T-helper 2 cell treated with Interferon-gamma antibody and Interleukin-4, amounts not matched to agents 5 μg/mL and 100 μg/mL, for 36 hours (primary cell): ENCODE data around the gene PSD2.
"Not testable (repeated sequence)": the region's sequence is repeated elsewhere in the genome, so short reads cannot be mapped to it uniquely, and the experiment has no call there.

Source experiments
- DNase-seq: peaks from one replicate; pipeline ENCODE4 v3.0.0; 2021; ENCODE audit warnings: low spot score
- H3K27ac Mint-ChIP-seq: one replicate; pipeline ENCODE4 v1.8.0; 2021; ENCODE audit warnings: mild to moderate bottlenecking, mixed read lengths
- H3K27me3 Mint-ChIP-seq: one replicate; pipeline ENCODE4 v1.8.0; 2021; ENCODE audit warnings: low read depth, mixed read lengths
- H3K36me3 Mint-ChIP-seq: one replicate; pipeline ENCODE4 v1.8.0; 2021; ENCODE audit warnings: low read depth, mixed read lengths
- H3K4me1 Mint-ChIP-seq: one replicate; pipeline ENCODE4 v1.8.0; 2021; ENCODE audit warnings: low read depth, mixed read lengths
- H3K4me3 Mint-ChIP-seq: one replicate; pipeline ENCODE4 v1.8.0; 2022; ENCODE audit warnings: mild to moderate bottlenecking, moderate library complexity, mixed read lengths
- H3K9me3 Mint-ChIP-seq: one replicate; pipeline ENCODE4 v1.8.0; 2021; ENCODE audit warnings: mixed read lengths

Gene PSD2

DNA sequence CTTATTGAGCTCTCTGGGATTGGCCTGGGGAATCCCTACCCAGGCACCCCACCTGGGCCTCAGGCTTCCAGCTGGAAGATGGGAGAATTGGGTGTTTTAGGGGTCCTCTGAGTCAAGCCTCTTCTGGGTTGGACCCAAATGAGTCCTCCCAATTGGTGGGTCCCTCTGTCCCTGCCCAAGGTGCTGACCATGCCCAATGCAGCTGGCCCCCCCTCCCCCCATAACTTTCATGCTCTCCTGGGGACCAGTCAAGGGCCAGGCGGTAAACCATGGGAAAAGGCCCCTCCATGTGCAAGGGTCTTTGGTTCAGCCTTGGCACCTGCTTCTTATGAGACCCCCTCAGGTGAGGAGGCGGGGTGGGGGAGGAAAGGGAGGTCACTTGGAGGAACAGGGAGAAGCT lies 3.4 kb upstream of the PSD2 start:
- Mint-ChIP-seq H3K4me1 (peaks cover 4% of the 10 kb centered on the region), H3K27ac (no peak overlapping the region), H3K4me3 (no peak overlapping the region), H3K9me3 (no peaks in the 10 kb centered on the region), H3K36me3 (no peaks in the 10 kb centered on the region), H3K27me3 (peaks cover 57% of the 10 kb centered on the region)
- no peak for DNase-seq

DNA sequence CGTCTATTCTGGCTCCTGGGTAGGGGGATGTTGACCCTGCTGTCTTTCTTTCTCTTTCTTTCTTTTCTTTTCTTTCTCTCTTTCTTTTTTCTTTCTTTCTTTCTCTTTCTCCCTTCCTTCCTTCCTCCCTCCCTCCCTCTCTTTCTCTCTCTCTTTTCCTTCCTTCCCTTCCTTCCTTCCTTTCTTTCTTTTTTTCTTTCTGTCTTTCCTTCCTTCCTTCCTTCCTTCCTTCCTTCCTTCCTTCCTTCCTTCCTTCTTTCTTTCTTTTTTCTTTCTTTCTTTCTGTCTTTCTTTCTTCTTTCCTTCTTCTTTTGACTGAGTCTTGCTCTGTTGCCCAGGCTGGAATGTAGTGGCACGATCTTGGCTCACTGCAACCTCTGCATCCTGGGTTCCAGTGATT lies 3.0 kb upstream of the PSD2 start:
- H3K36me3 Mint-ChIP-seq, H3K27ac Mint-ChIP-seq, H3K9me3 Mint-ChIP-seq, DNase-seq, H3K4me1 Mint-ChIP-seq, H3K4me3 Mint-ChIP-seq: not testable (repeated sequence)
- peaks cover 59% of the 10 kb centered on the region for H3K27me3 Mint-ChIP-seq

DNA sequence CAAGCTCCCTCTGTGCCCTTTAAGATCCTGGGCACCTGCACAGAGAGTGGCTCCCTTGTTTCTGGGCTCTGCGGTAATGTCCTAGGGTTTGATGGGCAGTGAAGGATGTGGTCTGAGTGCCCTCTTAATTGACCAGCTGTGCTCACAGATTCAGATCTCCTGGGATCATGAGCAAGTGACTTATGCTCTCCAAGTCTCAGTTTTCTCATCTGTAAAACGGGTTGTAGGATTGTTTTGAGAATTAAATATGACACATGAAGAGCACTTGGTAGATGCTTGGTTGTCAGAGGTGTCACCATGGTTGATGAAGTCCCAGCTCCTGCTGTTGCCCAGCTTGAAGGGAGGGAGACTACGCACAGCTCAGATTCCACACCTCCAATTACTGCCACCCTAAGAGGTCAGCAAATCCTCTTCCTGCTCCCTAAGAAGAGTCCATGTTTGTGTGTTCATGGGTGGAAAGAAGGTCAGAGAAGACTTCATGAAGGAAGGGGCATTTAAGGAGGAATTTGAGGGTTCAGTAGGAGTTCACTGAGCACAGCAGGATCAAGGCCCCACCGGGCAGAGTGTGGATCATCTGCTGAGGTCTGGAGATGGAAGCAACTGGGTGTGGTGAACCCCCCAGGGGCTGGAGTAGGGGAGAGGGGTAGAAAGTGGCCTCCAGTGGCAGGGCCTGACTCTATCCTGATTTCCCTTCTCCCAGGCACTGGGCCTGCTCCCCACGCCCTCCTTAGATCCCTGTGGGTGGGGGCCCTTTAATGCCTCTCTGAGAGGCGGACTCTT lies 1.4 kb upstream of the PSD2 start:
- Mint-ChIP-seq H3K36me3 (no peaks in the 10 kb centered on the region), H3K27ac (no peak overlapping the region), H3K4me3 (no peak overlapping the region), H3K27me3 (peaks cover 69% of the 10 kb centered on the region), H3K4me1 (no peaks in the 10 kb centered on the region), H3K9me3 (no peaks in the 10 kb centered on the region)
- no peak for DNase-seq

DNA sequence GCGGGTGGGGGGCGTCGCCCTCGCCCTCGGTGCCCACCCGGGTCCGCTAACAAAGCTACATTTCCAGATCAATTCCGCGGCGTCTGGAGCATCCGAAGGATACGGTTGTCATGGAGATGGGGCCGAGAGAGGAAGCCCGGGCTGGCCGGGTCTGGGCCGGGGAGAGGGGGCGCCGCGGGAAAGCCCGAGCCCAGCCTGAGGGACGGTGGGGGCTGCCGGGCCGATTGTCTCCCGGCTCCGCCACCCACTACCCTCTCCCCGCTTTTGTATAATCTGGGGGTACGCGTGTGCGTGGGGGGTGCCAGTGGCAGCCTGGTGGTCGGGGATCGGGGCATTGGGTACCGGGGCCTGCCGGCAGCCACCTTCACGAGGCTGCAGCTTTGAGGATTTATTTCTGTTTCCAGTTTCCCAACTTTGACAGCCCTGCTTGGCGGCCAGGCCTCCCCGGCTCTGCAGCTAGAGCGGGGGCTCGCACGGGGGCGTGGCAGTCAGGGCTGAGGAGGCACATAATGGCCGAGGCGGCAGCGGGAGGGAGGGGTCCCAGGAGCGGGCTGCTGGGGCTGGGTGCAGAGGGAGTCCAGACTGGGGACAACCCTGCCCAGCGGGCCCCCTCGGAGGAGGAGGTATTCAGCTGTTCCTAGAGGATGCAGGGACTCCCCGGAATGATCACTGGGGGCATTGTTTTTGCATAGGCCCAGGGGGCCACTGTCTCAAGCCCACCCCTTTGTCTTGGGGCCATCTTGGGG lies 626 bp downstream of the PSD2 start:
- peaks cover 78% of the 10 kb centered on the region for H3K27me3 Mint-ChIP-seq
- no peak for DNase-seq
- H3K4me3 Mint-ChIP-seq, result no peak overlapping the region

DNA sequence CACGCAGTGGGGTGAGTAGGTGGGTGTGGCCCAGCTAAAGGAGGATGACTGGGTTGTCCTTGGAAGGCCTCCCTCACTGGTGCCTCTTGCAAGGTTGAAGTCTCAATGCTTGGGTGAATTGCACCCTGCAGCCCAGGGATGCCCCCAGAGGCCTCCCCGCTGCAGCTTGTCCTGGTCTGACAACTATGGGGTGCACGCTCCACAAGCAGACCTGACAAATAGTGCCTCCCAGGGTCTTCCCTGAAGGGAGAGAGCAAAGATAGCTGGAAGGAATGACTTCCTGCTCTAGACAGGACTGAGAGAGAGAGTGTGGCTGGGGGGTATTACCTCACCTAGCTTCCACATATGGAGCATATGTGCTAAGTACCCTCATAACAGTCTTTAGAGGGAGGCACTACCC lies 1.7 kb downstream of the PSD2 start:
- H3K4me3 Mint-ChIP-seq, result no peak overlapping the region
- H3K36me3 Mint-ChIP-seq, result no peaks in the 10 kb centered on the region
- DNase-seq, result no peak
- no peak overlapping the region for H3K27ac Mint-ChIP-seq
- no peaks in the 10 kb centered on the region for H3K9me3 Mint-ChIP-seq
- H3K27me3 Mint-ChIP-seq, result peaks cover 76% of the 10 kb centered on the region
- no peaks in the 10 kb centered on the region for H3K4me1 Mint-ChIP-seq

More for the DNA sequence above, 626 bp downstream of the PSD2 start:
- Mint-ChIP-seq H3K36me3 (no peaks in the 10 kb centered on the region), H3K4me1 (no peaks in the 10 kb centered on the region), H3K9me3 (no peaks in the 10 kb centered on the region), H3K27ac (no peak overlapping the region)

DNA sequence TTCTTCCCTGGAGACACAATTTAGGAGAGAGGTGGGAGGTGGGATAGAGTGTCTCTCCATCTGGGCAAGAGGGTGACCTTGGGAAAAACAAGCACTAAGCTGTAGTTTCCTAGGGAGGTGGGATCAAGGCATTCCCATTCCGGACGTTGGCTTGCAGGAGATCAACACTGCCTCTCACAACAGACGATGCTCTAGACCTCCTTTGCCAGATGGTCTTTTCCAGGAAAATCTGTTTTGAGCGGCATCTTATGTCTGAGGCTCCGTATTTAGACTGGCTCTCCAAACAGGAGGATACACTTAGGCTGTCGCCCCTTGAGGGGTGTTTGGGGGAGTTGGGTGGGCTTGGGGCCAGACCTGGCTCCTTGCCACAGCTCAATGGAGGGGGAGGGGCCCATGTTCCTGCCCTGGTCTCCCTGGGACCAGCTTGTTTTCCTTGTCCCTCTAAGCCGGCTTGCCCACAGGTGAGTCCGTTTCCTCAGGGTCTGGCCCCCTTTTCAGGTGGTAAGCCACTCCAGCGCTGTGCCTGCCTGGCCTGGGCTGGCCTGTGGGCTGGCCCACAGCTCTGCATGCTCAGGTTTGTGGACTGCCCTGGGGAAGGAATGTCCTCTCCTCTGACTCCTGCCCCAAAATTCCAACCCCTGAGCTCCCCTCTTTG lies 2.4 kb downstream of the PSD2 start:
- Mint-ChIP-seq H3K27me3 (peaks cover 71% of the 10 kb centered on the region), H3K4me3 (no peak overlapping the region), H3K9me3 (no peaks in the 10 kb centered on the region), H3K27ac (no peak overlapping the region), H3K36me3 (no peaks in the 10 kb centered on the region), H3K4me1 (no peaks in the 10 kb centered on the region)
- no peak for DNase-seq

DNA sequence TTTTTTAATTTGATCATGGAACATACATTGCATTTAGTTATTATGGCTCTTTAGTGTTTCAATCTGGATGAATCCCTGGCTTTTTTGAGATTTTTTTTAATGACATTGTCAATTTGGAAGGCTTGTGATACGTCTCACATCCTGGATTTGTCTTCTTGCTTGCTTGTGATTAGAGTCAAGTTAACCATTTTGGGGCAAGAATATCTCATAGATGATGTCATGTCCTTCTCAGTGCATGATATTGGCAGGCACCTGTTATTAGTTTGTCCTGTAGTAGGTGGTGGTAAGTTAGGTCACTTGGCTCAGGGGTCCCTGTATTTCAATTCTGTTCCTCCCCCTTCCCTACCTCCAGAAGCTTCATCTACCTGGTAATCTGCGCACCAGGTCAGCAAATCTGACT lies 3.3 kb downstream of the PSD2 start:
- DNase-seq, result no peak
- no peak overlapping the region for H3K27ac Mint-ChIP-seq
- no peaks in the 10 kb centered on the region for H3K4me1 Mint-ChIP-seq
- no peaks in the 10 kb centered on the region for H3K9me3 Mint-ChIP-seq
- H3K36me3 Mint-ChIP-seq, result no peaks in the 10 kb centered on the region
- no peak overlapping the region for H3K4me3 Mint-ChIP-seq
- peaks cover 65% of the 10 kb centered on the region for H3K27me3 Mint-ChIP-seq

DNA sequence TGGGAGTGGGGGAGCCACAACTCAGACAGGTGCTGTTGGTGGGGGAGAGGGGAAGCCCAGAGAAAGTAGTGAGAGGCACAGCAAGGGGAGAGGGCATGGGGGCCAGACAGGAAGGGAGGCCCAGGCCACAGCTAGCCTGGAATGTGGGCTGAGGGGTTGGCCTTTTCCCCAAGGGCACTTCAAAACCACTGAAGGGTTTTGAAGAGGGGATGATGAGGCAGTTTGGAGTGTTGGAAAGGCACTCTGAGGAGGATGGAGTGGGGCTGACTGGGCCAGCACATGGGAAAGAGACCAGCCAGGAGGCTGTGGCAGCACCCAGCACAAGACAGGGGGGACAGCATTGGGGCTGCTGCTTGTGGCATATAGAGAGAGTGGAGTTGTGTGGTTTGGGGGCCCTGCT lies 3.8 kb downstream of the PSD2 start:
- no peak for DNase-seq
- Mint-ChIP-seq H3K4me1 (no peaks in the 10 kb centered on the region), H3K36me3 (no peaks in the 10 kb centered on the region), H3K27ac (no peak overlapping the region), H3K9me3 (no peaks in the 10 kb centered on the region), H3K27me3 (peaks cover 60% of the 10 kb centered on the region), H3K4me3 (no peak overlapping the region)

DNA sequence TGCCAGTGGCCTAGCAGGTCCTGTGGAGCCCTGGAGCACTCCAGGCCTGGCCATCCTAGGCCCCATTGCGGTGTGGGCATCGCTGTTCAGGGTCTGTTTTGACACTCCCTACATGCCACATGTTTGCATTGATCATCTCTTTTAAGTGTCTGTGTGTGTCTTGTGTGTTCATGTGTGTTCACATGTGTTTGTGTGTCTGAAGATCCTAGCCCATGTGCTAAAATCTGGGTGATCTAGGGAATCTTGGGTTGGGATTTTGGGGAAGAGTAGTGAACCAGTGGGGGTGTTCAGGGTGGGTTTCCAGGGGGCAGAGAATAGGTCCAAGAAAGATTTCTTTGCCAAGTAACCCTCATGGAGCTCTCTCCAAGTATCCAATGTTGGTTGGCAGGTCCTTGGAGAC lies 8.4 kb downstream of the PSD2 start:
- no peaks in the 10 kb centered on the region for H3K9me3 Mint-ChIP-seq
- no peak overlapping the region for H3K27ac Mint-ChIP-seq
- no peaks in the 10 kb centered on the region for H3K4me1 Mint-ChIP-seq
- DNase-seq, result no peak
- no peaks in the 10 kb centered on the region for H3K36me3 Mint-ChIP-seq
- H3K27me3 Mint-ChIP-seq, result peaks cover 24% of the 10 kb centered on the region
- H3K4me3 Mint-ChIP-seq, result no peak overlapping the region

DNA sequence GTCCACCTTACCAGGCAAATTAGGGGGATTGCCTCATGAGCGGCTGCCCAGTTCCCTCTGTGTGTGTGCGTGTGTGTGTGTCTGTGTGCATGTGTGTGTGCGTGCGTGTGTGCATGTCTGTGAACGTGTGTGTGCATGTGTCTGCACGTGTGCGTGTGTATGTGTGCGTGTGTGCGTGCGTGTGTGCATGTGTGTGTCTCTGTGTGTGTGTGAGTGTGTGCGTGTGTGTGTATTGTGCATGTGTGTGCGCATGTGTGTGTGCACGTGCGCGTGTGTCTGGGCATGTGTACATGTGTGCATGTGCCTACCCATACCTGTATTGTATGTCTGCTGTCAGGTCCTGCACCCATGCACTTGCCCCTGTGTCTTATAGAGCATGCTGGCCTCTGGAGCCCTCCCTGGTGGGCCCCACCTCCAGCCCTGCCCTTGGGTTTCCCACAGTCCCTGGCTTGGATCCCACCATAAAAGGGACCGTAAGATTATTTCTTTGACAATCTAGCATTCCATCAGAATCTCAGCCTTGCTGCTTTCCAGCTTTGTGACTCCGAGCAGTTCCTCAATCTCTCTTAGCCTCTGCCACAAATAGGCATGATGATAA lies 9.3 kb downstream of the PSD2 start:
- H3K4me1 Mint-ChIP-seq, result no peaks in the 10 kb centered on the region
- no peak for DNase-seq
- H3K27me3 Mint-ChIP-seq, result peaks cover 16% of the 10 kb centered on the region
- H3K9me3 Mint-ChIP-seq, result no peaks in the 10 kb centered on the region
- no peak overlapping the region for H3K4me3 Mint-ChIP-seq
- H3K36me3 Mint-ChIP-seq, result no peaks in the 10 kb centered on the region
- no peak overlapping the region for H3K27ac Mint-ChIP-seq

DNA sequence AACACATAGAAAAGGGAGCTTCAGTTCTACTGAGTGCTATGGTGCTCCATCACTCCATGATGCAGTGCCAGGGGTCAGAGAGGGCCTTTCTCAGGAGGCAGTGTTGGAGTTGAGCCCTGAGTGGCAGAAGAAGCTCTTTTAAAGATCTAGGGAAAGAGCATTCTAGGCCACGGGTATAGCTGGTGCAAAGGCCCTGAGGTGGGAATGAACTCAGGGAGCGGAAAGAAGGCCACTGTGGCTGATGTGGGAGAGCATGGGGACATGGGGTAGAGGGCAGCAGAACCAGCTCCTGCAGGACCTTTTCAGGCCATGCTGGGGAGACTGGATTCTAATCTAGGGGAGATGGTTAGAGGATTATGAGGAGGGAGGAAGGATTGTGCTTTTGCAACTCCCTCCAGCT lies 9.9 kb downstream of the PSD2 start:
- H3K27me3 Mint-ChIP-seq, result peaks cover 10% of the 10 kb centered on the region

DNA sequence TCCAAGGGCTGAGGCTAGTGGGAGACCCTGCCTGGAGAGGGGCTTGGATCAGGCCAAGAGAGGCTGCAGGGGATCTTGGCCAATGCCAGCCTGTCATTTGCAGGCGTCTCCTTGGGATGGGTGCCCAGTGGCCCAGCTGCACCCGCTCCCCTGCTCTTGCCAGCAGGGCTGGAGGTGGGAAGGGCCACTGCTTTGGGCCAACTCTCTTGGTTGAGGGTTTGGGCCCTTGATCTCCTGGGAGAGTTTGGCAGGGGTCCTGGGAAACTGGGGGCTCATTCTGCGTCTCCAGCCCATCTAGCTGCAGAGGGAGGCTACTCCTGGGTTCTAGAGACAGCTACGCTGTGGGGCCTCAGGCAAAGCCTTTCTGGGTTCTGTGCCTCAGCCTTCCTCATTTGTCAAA lies 10.5 kb downstream of the PSD2 start:
- DNase-seq, result no peak
- H3K4me1 Mint-ChIP-seq, result no peaks in the 10 kb centered on the region
- no peak overlapping the region for H3K27ac Mint-ChIP-seq
- H3K36me3 Mint-ChIP-seq, result no peaks in the 10 kb centered on the region
- no peaks in the 10 kb centered on the region for H3K9me3 Mint-ChIP-seq
- H3K4me3 Mint-ChIP-seq, result no peak overlapping the region
- peaks cover 8% of the 10 kb centered on the region for H3K27me3 Mint-ChIP-seq

More for the DNA sequence above, 9.9 kb downstream of the PSD2 start:
- Mint-ChIP-seq H3K4me1 (no peaks in the 10 kb centered on the region), H3K9me3 (no peaks in the 10 kb centered on the region), H3K36me3 (no peaks in the 10 kb centered on the region), H3K27ac (no peak overlapping the region), H3K4me3 (no peak overlapping the region)
- DNase-seq, result no peak

DNA sequence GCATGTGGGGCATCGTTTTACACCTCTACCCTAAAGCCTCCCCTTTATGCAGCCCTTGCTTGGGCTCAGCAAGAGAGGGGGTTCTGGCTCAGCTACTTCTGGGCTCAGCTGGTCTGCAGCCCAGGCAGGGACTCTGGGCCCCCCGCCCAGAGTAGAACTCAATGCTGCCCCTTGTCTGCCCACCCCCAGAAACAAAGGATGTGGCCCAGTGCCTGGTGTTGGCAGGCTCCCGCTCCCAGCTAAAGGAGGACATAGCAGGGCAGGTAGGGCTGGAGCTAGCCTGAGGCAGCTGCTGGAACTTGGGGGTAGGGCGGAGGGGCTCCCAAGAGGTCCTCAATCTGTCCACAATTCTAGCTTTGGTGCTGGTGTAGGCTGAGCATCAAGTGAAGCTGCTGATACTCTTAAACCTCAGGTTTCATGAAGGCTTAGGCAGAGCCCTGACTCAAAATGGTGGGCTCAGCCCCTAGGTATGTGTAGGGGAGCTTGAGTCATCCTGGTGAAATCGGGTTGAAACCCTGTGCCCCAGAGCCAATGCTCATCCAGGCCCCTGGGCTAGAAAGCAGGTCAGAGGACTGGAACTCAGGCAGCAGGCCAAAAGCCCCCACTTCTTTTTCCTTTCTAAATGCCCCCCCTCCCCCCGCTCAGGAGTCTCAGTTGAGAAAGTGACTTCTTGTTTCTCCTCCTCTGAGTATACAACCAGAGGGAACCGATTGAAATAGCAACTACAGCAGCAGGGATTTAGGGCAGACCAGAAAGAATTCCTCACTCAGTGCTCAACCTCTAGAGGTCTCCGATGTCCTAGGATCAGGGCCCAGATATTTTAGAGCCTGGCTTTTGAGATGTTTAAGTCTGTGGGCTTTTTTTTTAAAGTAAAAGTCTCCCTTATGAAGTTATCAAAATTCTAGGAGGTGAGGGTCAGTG lies 11.4 kb downstream of the PSD2 start:
- Mint-ChIP-seq H3K9me3 (no peaks in the 10 kb centered on the region), H3K4me1 (no peaks in the 10 kb centered on the region), H3K27ac (no peak overlapping the region), H3K4me3 (no peak overlapping the region), H3K27me3 (no peaks in the 10 kb centered on the region), H3K36me3 (no peaks in the 10 kb centered on the region)
- no peak for DNase-seq
